WTC11 (cell line): ENCODE results near the gene PCDH12.

Experiments used
- GABPB1 ChIP-seq: sonication (generic); formaldehyde crosslinking; IDR thresholded peaks from 2 replicates; pipeline ENCODE4 v1.8.1; 2023; ENCODE audit warnings: mild to moderate bottlenecking, missing genetic modification reagents
- NFE2L1 ChIP-seq: sonication (generic); formaldehyde crosslinking; IDR thresholded peaks from 2 replicates; pipeline ENCODE4 v1.8.1; 2023; ENCODE audit warnings: missing genetic modification reagents
- TCF7 ChIP-seq: sonication (generic); formaldehyde crosslinking; IDR thresholded peaks from 2 replicates; pipeline ENCODE4 v1.8.0; 2022; ENCODE audit warnings: mild to moderate bottlenecking, low read depth, missing genetic modification reagents, moderate library complexity
- ZNF317 ChIP-seq: sonication (generic); formaldehyde crosslinking; IDR thresholded peaks from 2 replicates; pipeline ENCODE4 v1.8.1; 2023; ENCODE audit warnings: low read depth, mild to moderate bottlenecking, moderate library complexity, missing genetic modification reagents, borderline replicate concordance
- TF ChIP-seq, protein P1 (sequence below): fragments of 200-600 bp; IDR thresholded peaks from 2 replicates; pipeline ENCODE4 v1.8.0; 2022; ENCODE audit warnings: antibody characterized with exemption
- TF ChIP-seq, protein P2 (sequence below): sonication (generic); formaldehyde crosslinking; IDR thresholded peaks from 2 replicates; pipeline ENCODE4 v1.8.1; 2022; ENCODE audit warnings: low read depth, missing genetic modification reagents, borderline replicate concordance

DNA sequence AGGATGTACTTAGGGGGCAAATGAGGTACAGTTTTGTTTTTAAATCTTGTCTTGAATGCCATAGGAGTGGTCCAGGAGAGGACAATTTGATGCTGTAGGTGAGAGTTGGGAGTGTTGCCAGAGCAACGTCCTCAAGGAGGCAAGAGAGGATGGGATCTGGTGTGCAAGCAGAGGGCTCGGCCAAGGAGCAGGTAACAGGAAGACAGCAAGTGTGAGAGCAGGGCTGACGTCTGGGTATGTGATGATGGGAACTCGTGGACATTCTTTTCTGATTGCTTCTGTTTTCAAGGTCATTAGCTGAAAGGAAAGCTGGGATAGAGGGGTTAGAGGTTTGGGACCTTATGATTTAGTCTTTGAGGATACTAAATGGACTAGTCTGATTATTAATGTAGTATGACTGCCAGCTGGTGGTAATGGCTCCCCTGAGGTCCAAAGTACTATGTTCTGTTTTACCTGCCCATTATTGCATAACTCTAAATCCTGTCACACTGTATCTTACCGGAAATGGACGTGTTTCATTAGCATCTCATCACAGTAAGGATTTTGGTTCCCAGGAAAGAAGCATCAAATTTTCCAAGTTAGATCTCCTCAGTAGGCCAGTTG is 39.5 kb upstream of the PCDH12 start:
- TF ChIP-seq GABPB1: no peak
- TF ChIP-seq TCF7 (CRISPR knock-in tag): no peak
- TF ChIP-seq NFE2L1 (CRISPR knock-in tag): no peak
- TF ChIP-seq, protein P1, sequence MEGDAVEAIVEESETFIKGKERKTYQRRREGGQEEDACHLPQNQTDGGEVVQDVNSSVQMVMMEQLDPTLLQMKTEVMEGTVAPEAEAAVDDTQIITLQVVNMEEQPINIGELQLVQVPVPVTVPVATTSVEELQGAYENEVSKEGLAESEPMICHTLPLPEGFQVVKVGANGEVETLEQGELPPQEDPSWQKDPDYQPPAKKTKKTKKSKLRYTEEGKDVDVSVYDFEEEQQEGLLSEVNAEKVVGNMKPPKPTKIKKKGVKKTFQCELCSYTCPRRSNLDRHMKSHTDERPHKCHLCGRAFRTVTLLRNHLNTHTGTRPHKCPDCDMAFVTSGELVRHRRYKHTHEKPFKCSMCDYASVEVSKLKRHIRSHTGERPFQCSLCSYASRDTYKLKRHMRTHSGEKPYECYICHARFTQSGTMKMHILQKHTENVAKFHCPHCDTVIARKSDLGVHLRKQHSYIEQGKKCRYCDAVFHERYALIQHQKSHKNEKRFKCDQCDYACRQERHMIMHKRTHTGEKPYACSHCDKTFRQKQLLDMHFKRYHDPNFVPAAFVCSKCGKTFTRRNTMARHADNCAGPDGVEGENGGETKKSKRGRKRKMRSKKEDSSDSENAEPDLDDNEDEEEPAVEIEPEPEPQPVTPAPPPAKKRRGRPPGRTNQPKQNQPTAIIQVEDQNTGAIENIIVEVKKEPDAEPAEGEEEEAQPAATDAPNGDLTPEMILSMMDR: no peak
- TF ChIP-seq, protein P2, sequence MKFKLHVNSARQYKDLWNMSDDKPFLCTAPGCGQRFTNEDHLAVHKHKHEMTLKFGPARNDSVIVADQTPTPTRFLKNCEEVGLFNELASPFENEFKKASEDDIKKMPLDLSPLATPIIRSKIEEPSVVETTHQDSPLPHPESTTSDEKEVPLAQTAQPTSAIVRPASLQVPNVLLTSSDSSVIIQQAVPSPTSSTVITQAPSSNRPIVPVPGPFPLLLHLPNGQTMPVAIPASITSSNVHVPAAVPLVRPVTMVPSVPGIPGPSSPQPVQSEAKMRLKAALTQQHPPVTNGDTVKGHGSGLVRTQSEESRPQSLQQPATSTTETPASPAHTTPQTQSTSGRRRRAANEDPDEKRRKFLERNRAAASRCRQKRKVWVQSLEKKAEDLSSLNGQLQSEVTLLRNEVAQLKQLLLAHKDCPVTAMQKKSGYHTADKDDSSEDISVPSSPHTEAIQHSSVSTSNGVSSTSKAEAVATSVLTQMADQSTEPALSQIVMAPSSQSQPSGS (CRISPR knock-in tag): no peak
- TF ChIP-seq ZNF317 (CRISPR knock-in tag): no peak
